GM10847 (cell line): ENCODE results near the gene UBE2QL1.

ENCODE experiments used
- POLR2A ChIP-seq: IDR thresholded peaks from 2 replicates; pipeline ENCODE4 v1.6.1; 2011; ENCODE audit not compliant: insufficient read length; ENCODE audit errors: extremely low read depth

Gene UBE2QL1, protein sequence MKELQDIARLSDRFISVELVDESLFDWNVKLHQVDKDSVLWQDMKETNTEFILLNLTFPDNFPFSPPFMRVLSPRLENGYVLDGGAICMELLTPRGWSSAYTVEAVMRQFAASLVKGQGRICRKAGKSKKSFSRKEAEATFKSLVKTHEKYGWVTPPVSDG

GRCh38 chr5:6448622-6449464, at the start of gene UBE2QL1:
TSS of gene UBE2QL1 (plus strand) at chr5:6448859. CDS start at chr5:6448894, 35 bp downstream.
- no peak for TF ChIP-seq POLR2A

DNA sequence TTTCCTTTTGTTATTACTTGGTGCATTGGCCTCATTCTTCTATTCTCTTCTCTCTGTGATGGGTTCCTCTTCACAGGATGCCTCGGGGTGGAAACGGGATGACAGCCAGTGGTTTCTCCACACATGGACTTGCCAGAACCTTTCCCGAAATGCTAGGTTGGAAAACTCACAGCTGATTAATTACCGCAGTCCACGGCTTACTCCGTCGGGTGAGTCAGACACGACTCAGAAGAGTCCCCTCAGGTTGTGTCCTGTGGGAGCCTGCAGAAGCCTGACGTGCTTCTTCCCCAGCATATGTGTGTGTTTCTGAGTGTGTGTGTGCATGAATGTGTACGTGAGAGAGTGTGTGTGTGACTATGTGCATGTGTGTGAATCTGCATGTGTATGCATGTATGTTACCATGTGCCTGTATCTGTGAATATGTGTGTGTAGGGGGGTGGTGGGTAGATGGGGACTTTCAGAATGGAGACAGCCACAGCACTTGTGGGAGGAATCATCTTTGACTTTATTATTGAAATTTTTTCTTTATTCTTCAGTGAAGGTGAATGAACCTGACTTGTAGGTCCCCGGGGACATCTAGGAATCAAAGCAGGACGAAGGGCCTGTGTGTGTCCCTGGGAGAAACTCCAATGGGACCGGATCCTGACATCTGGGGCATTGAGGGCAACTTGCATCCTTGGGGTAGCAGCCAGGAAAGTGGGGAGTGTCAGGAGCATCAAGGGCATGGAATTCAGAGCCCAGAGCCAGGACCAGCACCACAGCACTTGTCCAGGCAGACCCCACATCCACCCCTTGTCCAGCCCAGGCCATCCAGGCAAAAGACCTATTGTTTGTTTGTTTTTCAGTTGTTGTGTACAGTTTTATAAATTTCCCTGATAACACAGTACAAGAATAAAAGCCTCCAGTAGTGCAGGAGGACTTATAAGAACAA, 48.4 kb upstream of the UBE2QL1 start:
- no peak for TF ChIP-seq POLR2A

GRCh38 chr5:6401410-6401809, 47.2 kb upstream of the UBE2QL1 start:
- no peak for TF ChIP-seq POLR2A

GRCh38 chr5:6402939-6403338, 45.7 kb upstream of the UBE2QL1 start:
- no peak for TF ChIP-seq POLR2A

- no peak for TF ChIP-seq POLR2A
Observed at GRCh38 chr5:6403416-6403815, 45.2 kb upstream of the UBE2QL1 start.

DNA sequence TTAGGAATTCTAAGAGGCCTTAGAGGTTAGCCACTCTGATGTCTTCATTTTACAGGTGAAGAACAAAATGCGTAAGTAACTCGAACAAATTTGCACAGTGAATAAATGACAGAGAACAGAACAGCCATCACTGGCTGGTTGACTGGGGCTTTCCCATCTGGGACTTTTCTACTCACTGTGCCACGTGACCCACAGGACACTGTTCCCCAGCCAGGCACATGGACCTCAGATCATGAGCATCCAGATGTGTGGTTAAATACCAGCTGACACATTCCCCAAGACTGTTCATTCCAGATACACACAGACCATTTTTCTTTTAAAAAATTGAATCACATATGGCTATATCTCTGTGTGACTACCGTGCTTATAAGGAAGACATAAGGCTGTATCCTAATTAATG, 44.5 kb upstream of the UBE2QL1 start:
- no peak for TF ChIP-seq POLR2A

DNA sequence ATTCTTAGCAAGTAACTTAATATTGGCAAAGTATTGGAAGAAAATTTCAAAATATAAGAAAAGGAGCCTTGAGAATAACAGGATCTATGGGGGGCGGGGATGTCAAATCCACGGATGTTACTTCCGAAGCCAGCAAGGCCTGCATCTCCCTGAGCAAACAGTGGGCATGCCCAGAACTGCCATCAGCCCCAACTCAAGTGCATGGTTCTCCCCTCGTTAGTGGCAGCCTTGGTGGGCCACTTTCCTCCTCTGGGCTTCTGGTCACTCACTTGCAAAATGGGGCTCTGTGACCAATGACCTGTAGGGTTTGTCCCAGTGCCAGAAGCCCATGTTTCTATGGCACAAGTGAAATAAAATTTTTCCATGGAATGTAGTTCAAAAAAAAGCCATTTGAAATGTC, 43.1 kb upstream of the UBE2QL1 start:
- TF ChIP-seq POLR2A, result no peak

DNA sequence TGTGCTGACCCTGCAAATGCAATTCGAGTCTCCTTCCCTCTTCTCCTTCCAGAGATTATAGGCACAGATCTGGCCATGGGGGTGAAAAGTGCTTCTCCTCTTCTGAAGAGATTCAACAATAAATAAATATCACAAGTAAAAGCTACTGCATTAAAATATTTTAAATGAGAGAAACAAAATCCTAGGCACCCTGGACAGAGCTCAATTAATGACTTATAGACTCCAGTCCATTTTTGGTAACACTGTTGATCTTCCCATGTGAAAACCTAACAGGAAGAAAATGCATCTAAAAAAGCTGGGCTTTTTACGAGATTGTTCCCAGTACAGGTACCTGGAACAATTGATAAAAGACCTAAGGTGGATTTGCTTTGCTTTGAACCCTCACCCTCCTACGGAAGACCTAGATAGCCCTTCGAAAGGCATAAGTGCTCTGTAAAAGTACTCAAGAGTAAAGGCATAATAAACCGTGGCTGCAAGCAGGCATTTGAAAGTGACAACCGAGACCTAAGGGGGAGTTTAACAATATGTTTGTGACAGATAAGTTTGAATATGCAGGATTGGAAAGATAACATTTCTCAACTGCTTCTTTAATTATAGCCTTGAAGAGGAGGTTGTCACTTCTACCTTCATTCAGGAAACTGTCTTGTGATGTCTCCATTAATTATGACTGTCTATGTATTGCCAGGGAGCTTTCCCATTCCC, 41.0 kb upstream of the UBE2QL1 start:
- no peak for TF ChIP-seq POLR2A

DNA sequence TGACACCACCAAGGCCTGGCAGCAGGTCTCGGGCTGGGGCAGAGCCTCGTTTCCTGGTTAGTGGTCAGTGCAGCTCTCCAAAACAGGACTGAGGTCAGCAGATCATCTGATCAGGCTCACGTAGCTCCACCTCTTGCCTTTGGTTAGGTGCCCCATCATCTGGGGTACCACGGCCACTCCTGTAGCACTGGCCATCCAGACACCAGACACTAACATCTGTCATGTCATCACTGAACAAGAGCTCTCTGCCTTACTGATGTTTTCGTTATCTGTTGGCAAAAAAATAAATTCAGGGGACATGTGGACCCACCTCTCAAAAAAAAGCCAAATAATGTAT, 40.4 kb upstream of the UBE2QL1 start:
- no peak for TF ChIP-seq POLR2A

- no peak for TF ChIP-seq POLR2A
Observed at GRCh38 chr5:6408627-6409446, 39.8 kb upstream of the UBE2QL1 start.

DNA sequence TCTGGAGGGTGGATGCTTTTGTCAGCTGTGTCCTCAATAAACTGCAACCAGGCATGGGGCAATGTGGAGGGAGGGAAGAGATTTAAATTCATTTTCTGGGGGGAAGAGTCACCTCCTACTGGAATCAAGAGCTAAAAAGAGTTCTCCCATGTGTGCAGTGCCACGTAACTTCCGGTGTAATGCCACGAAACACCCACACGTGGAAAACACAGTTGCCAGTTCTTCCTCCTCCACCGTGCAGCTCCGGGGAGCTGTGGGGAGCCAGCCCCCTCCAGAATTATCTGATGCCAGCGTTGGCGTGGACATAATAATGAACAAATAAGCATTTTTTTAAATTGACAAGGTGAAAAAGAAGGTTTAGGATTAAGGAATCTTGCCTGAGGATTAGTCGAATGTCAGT, 38.2 kb upstream of the UBE2QL1 start:
- TF ChIP-seq POLR2A, result no peak

GRCh38 chr5:6411141-6411540, 37.5 kb upstream of the UBE2QL1 start:
- no peak for TF ChIP-seq POLR2A

DNA sequence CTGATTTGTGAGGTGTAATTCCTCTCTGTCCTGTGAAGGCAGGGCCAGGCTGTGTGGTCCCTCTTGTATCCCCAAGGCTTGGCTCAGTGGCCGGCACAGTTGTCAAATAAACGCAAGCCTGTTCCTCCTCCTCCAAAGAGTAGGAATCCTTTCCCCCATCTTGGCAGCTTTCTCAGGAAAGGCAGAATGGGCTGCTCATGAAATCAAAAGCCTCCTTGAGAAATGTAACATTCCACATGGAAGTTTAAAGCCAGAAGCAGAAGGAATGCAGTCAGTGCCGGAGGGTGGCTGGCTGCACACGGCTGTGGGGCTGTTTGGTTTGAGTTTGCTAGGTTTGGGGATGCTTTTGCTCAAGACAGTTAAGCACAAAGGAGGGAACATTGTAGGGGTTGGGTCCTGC, 35.8 kb upstream of the UBE2QL1 start:
- TF ChIP-seq POLR2A, result no peak

DNA sequence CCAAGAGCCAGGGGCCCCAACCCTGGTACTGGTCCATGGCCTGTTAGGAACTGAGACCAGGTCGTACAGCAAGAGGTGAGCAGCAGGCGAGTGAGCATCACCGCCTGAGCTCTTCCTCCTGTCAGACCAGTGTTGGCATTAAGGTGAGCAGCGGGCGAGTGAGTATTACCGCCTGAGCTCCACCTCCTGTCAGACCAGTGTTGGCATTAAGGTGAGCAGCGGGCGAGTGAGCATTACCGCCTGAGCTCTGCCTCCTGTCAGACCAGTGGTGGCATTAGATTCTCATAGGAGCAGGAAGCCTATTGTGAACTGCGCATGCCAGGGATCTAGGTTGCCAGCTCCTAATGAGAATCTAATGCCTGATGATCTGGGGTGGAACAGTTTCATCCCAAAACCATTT, 31.0 kb upstream of the UBE2QL1 start:
- TF ChIP-seq POLR2A, result no peak
